WTC11 (cell line): ENCODE measurements around the gene AMBRA1. TPM values are rescaled to one million over a fixed set of nuclear protein-coding genes. Genes with fewer than 3 reads are reported as not detected.

Experiments used
- ATAC-seq: fragments of 200-7000 bp; cut with Tn5 transposase; 2 replicates; pipeline ENCODE4 v1.10.0; 2021; ENCODE audit warnings: mild to moderate bottlenecking, moderate library complexity
- CTCF ChIA-PET: fragments of 300-600 bp; sonication (Branson Sonifier 250); formaldehyde crosslinking; loops from one replicate; lab custom pipeline; 2021; ENCODE audit warnings: antibody characterized with exemption; lab: Charles Lee
- POLR2A ChIA-PET: fragments of 350-600 bp; sonication (Branson Sonifier 250); formaldehyde crosslinking; loops from one replicate; lab custom pipeline; 2021; ENCODE audit warnings: antibody characterized with exemption; lab: Charles Lee
- DNase-seq: peaks from one replicate; pipeline ENCODE4 v3.0.0; 2021; ENCODE audit warnings: low spot score
- H3K27ac Mint-ChIP-seq: 2 replicates; pipeline ENCODE4 v1.8.0; 2021; ENCODE audit warnings: mixed read lengths
- H3K27me3 Mint-ChIP-seq: 2 replicates; pipeline ENCODE4 v1.8.0; 2021; ENCODE audit warnings: low read depth, mild to moderate bottlenecking, moderate library complexity, mixed read lengths
- H3K36me3 Mint-ChIP-seq: 2 replicates; pipeline ENCODE4 v1.8.0; 2021; ENCODE audit warnings: mixed read lengths
- H3K4me1 Mint-ChIP-seq: 2 replicates; pipeline ENCODE4 v1.8.0; 2022; ENCODE audit warnings: mixed read lengths
- H3K4me3 Mint-ChIP-seq: 2 replicates; pipeline ENCODE4 v1.8.0; 2021; ENCODE audit warnings: mild to moderate bottlenecking, moderate library complexity, mixed read lengths
- H3K9me3 Mint-ChIP-seq: 2 replicates; pipeline ENCODE4 v1.8.0; 2021; ENCODE audit warnings: mixed read lengths
- ELF4 ChIP-seq: sonication (generic); formaldehyde crosslinking; IDR thresholded peaks from 2 replicates; pipeline ENCODE4 v1.8.1; 2022; ENCODE audit warnings: low read depth, mild to moderate bottlenecking, moderate library complexity, missing genetic modification reagents
- FOXK1 ChIP-seq: sonication (generic); formaldehyde crosslinking; IDR thresholded peaks from 2 replicates; pipeline ENCODE4 v1.8.0; 2022; ENCODE audit warnings: mild to moderate bottlenecking, moderate library complexity, missing genetic modification reagents
- JUN ChIP-seq: sonication (generic); formaldehyde crosslinking; IDR thresholded peaks from 2 replicates; pipeline ENCODE4 v1.8.0; 2023; ENCODE audit warnings: mild to moderate bottlenecking, missing genetic modification reagents
- RELA ChIP-seq: sonication (generic); formaldehyde crosslinking; IDR thresholded peaks from 2 replicates; pipeline ENCODE4 v1.8.1; 2022; ENCODE audit warnings: missing genetic modification reagents, mild to moderate bottlenecking, borderline replicate concordance
- ZNF219 ChIP-seq: sonication (generic); formaldehyde crosslinking; IDR thresholded peaks from 2 replicates; pipeline ENCODE4 v1.8.0; 2023; ENCODE audit warnings: missing genetic modification reagents, mild to moderate bottlenecking, borderline replicate concordance
- total RNA-seq: library from RNA; stranded (reverse); gene quantifications from 3 replicates; pipeline ENCODE4 v1.2.3, GENCODE V29; 2021
- TF ChIP-seq, protein P1 (sequence below): fragments of 250-450 bp; sonication (Bioruptor Pico); IDR thresholded peaks from 2 replicates; pipeline ENCODE4 v1.8.0; 2021; ENCODE audit warnings: mild to moderate bottlenecking
- TF ChIP-seq, protein P2 (sequence below): sonication (generic); formaldehyde crosslinking; IDR thresholded peaks from 2 replicates; pipeline ENCODE4 v1.8.0; 2022; ENCODE audit warnings: mild to moderate bottlenecking, missing genetic modification reagents
- TF ChIP-seq, protein P3 (sequence below): sonication (generic); formaldehyde crosslinking; IDR thresholded peaks from 2 replicates; pipeline ENCODE4 v1.8.1; 2022; ENCODE audit warnings: mild to moderate bottlenecking, moderate library complexity, missing genetic modification reagents
- TF ChIP-seq, protein P4 (sequence below): fragments of 250-450 bp; sonication (Bioruptor Pico); IDR thresholded peaks from 2 replicates; pipeline ENCODE4 v1.9.0; 2021; ENCODE audit warnings: mild to moderate bottlenecking
- TF ChIP-seq, protein P5 (sequence below): sonication (generic); formaldehyde crosslinking; IDR thresholded peaks from 2 replicates; pipeline ENCODE4 v1.8.0; 2023; ENCODE audit warnings: missing genetic modification reagents
- TF ChIP-seq, protein P6 (sequence below): sonication (generic); formaldehyde crosslinking; IDR thresholded peaks from 2 replicates; pipeline ENCODE4 v1.8.1; 2023; ENCODE audit warnings: mild to moderate bottlenecking, moderate library complexity, missing genetic modification reagents
- TF ChIP-seq, protein P7 (sequence below): fragments of 250-450 bp; sonication (Bioruptor Pico); IDR thresholded peaks from 2 replicates; pipeline ENCODE4 v1.9.0; 2021; ENCODE audit warnings: mild to moderate bottlenecking, borderline replicate concordance
- TF ChIP-seq, protein P8 (sequence below): fragments of 200-600 bp; IDR thresholded peaks from 2 replicates; pipeline ENCODE4 v1.8.0; 2022; ENCODE audit warnings: antibody characterized with exemption
- TF ChIP-seq, protein P9 (sequence below): sonication (generic); formaldehyde crosslinking; IDR thresholded peaks from 2 replicates; pipeline ENCODE4 v1.8.1; 2022; ENCODE audit warnings: mild to moderate bottlenecking, missing genetic modification reagents, moderate library complexity, borderline replicate concordance
- TF ChIP-seq, protein P10 (sequence below): sonication (generic); formaldehyde crosslinking; conservative IDR thresholded peaks from 2 replicates; pipeline ENCODE4 v1.8.1; 2023; ENCODE audit warnings: mild to moderate bottlenecking, low read depth, missing genetic modification reagents, moderate library complexity

Gene AMBRA1
- total RNA-seq, 1 experiment from 2014 or later = 35.0 TPM

DNA sequence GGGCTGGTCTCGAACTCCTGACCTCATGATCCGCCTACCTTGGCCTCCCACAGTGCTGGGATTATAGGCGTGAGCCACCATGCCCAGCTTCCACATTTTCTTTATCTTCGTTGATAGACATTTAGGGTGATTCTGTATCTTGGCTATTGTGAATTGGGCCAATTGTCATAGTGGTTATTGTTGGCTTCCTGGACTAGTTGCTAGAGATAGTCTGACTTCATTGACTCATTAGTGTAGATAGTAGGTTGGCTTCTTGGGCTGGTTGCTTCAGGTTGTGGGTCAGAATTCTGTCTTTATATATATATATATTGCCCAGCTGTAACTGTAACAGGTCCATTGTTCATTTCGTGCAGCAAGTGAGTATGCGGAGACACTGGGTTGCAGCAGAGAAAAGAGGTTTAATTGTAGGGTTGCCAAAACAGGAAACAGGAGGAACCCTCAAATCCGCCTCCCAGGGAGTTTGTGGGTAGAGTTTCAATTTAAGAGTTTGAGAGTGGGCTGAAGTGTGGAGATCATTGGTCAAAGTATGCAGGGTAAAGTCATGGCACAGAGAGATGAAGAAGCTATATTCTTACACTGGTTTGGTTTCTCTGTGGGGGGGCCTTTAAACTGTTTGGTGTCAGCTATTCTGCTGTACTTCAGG, 45.5 kb upstream of the AMBRA1 start (continued):
- TF ChIP-seq, protein P1, sequence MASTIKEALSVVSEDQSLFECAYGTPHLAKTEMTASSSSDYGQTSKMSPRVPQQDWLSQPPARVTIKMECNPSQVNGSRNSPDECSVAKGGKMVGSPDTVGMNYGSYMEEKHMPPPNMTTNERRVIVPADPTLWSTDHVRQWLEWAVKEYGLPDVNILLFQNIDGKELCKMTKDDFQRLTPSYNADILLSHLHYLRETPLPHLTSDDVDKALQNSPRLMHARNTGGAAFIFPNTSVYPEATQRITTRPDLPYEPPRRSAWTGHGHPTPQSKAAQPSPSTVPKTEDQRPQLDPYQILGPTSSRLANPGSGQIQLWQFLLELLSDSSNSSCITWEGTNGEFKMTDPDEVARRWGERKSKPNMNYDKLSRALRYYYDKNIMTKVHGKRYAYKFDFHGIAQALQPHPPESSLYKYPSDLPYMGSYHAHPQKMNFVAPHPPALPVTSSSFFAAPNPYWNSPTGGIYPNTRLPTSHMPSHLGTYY (CRISPR knock-in tag) = no peak
- no peak for TF ChIP-seq FOXK1 (CRISPR knock-in tag)
- TF ChIP-seq, protein P2, sequence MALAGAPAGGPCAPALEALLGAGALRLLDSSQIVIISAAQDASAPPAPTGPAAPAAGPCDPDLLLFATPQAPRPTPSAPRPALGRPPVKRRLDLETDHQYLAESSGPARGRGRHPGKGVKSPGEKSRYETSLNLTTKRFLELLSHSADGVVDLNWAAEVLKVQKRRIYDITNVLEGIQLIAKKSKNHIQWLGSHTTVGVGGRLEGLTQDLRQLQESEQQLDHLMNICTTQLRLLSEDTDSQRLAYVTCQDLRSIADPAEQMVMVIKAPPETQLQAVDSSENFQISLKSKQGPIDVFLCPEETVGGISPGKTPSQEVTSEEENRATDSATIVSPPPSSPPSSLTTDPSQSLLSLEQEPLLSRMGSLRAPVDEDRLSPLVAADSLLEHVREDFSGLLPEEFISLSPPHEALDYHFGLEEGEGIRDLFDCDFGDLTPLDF (CRISPR knock-in tag) = no peak
- TF ChIP-seq, protein P3, sequence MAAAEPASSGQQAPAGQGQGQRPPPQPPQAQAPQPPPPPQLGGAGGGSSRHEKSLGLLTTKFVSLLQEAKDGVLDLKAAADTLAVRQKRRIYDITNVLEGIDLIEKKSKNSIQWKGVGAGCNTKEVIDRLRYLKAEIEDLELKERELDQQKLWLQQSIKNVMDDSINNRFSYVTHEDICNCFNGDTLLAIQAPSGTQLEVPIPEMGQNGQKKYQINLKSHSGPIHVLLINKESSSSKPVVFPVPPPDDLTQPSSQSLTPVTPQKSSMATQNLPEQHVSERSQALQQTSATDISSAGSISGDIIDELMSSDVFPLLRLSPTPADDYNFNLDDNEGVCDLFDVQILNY = no peak

DNA sequence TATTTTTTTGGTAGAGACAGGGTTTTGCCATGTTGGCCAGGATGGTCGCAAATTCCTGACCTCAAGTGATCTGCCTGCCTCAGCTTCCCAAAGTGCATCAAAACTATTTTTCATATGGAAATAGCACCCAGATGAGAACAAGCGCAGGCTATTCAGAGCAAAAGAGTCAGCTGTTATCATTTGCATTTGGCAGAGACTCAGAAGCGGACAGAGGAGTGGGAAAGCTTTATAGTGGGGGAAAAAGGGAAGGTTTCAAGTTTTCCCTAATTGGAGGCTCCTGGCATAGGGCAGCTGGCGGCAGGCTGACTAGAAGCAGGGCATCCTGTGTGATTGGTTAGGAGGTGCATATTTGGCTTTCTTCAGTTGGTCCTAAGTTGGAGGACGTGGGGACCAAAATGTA, 43.7 kb upstream of the AMBRA1 start:
- Mint-ChIP-seq H3K4me1 (no peaks in the 10 kb centered on the region), H3K27me3 (no peaks in the 10 kb centered on the region), H3K27ac (no peak overlapping the region), H3K36me3 (peaks cover 18% of the 10 kb centered on the region), H3K4me3 (no peak overlapping the region), H3K9me3 (peaks cover 7% of the 10 kb centered on the region)
- ChIA-PET CTCF (no interaction called here), POLR2A (no interaction called here)
- DNase-seq (no peak), ATAC-seq (no peak)
- TF ChIP-seq, protein P4, sequence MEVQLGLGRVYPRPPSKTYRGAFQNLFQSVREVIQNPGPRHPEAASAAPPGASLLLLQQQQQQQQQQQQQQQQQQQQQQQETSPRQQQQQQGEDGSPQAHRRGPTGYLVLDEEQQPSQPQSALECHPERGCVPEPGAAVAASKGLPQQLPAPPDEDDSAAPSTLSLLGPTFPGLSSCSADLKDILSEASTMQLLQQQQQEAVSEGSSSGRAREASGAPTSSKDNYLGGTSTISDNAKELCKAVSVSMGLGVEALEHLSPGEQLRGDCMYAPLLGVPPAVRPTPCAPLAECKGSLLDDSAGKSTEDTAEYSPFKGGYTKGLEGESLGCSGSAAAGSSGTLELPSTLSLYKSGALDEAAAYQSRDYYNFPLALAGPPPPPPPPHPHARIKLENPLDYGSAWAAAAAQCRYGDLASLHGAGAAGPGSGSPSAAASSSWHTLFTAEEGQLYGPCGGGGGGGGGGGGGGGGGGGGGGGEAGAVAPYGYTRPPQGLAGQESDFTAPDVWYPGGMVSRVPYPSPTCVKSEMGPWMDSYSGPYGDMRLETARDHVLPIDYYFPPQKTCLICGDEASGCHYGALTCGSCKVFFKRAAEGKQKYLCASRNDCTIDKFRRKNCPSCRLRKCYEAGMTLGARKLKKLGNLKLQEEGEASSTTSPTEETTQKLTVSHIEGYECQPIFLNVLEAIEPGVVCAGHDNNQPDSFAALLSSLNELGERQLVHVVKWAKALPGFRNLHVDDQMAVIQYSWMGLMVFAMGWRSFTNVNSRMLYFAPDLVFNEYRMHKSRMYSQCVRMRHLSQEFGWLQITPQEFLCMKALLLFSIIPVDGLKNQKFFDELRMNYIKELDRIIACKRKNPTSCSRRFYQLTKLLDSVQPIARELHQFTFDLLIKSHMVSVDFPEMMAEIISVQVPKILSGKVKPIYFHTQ (CRISPR knock-in tag) = no peak
- no peak for TF ChIP-seq ZNF219 (CRISPR knock-in tag)
- TF ChIP-seq, protein P5, sequence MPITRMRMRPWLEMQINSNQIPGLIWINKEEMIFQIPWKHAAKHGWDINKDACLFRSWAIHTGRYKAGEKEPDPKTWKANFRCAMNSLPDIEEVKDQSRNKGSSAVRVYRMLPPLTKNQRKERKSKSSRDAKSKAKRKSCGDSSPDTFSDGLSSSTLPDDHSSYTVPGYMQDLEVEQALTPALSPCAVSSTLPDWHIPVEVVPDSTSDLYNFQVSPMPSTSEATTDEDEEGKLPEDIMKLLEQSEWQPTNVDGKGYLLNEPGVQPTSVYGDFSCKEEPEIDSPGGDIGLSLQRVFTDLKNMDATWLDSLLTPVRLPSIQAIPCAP (CRISPR knock-in tag) = no peak
- TF ChIP-seq, protein P6, sequence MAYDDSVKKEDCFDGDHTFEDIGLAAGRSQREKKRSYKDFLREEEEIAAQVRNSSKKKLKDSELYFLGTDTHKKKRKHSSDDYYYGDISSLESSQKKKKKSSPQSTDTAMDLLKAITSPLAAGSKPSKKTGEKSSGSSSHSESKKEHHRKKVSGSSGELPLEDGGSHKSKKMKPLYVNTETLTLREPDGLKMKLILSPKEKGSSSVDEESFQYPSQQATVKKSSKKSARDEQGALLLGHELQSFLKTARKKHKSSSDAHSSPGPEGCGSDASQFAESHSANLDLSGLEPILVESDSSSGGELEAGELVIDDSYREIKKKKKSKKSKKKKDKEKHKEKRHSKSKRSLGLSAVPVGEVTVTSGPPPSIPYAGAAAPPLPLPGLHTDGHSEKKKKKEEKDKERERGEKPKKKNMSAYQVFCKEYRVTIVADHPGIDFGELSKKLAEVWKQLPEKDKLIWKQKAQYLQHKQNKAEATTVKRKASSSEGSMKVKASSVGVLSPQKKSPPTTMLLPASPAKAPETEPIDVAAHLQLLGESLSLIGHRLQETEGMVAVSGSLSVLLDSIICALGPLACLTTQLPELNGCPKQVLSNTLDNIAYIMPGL (CRISPR knock-in tag) = no peak
- no peak for TF ChIP-seq JUN (CRISPR knock-in tag)
- TF ChIP-seq, protein P7, sequence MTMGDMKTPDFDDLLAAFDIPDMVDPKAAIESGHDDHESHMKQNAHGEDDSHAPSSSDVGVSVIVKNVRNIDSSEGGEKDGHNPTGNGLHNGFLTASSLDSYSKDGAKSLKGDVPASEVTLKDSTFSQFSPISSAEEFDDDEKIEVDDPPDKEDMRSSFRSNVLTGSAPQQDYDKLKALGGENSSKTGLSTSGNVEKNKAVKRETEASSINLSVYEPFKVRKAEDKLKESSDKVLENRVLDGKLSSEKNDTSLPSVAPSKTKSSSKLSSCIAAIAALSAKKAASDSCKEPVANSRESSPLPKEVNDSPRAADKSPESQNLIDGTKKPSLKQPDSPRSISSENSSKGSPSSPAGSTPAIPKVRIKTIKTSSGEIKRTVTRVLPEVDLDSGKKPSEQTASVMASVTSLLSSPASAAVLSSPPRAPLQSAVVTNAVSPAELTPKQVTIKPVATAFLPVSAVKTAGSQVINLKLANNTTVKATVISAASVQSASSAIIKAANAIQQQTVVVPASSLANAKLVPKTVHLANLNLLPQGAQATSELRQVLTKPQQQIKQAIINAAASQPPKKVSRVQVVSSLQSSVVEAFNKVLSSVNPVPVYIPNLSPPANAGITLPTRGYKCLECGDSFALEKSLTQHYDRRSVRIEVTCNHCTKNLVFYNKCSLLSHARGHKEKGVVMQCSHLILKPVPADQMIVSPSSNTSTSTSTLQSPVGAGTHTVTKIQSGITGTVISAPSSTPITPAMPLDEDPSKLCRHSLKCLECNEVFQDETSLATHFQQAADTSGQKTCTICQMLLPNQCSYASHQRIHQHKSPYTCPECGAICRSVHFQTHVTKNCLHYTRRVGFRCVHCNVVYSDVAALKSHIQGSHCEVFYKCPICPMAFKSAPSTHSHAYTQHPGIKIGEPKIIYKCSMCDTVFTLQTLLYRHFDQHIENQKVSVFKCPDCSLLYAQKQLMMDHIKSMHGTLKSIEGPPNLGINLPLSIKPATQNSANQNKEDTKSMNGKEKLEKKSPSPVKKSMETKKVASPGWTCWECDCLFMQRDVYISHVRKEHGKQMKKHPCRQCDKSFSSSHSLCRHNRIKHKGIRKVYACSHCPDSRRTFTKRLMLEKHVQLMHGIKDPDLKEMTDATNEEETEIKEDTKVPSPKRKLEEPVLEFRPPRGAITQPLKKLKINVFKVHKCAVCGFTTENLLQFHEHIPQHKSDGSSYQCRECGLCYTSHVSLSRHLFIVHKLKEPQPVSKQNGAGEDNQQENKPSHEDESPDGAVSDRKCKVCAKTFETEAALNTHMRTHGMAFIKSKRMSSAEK = no peak
- TF ChIP-seq RELA (CRISPR knock-in tag) = no peak
- TF ChIP-seq ELF4 (CRISPR knock-in tag) = no peak
- TF ChIP-seq, protein P8, sequence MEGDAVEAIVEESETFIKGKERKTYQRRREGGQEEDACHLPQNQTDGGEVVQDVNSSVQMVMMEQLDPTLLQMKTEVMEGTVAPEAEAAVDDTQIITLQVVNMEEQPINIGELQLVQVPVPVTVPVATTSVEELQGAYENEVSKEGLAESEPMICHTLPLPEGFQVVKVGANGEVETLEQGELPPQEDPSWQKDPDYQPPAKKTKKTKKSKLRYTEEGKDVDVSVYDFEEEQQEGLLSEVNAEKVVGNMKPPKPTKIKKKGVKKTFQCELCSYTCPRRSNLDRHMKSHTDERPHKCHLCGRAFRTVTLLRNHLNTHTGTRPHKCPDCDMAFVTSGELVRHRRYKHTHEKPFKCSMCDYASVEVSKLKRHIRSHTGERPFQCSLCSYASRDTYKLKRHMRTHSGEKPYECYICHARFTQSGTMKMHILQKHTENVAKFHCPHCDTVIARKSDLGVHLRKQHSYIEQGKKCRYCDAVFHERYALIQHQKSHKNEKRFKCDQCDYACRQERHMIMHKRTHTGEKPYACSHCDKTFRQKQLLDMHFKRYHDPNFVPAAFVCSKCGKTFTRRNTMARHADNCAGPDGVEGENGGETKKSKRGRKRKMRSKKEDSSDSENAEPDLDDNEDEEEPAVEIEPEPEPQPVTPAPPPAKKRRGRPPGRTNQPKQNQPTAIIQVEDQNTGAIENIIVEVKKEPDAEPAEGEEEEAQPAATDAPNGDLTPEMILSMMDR = no peak
- TF ChIP-seq, protein P9, sequence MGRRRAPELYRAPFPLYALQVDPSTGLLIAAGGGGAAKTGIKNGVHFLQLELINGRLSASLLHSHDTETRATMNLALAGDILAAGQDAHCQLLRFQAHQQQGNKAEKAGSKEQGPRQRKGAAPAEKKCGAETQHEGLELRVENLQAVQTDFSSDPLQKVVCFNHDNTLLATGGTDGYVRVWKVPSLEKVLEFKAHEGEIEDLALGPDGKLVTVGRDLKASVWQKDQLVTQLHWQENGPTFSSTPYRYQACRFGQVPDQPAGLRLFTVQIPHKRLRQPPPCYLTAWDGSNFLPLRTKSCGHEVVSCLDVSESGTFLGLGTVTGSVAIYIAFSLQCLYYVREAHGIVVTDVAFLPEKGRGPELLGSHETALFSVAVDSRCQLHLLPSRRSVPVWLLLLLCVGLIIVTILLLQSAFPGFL = no peak
- TF ChIP-seq, protein P10, sequence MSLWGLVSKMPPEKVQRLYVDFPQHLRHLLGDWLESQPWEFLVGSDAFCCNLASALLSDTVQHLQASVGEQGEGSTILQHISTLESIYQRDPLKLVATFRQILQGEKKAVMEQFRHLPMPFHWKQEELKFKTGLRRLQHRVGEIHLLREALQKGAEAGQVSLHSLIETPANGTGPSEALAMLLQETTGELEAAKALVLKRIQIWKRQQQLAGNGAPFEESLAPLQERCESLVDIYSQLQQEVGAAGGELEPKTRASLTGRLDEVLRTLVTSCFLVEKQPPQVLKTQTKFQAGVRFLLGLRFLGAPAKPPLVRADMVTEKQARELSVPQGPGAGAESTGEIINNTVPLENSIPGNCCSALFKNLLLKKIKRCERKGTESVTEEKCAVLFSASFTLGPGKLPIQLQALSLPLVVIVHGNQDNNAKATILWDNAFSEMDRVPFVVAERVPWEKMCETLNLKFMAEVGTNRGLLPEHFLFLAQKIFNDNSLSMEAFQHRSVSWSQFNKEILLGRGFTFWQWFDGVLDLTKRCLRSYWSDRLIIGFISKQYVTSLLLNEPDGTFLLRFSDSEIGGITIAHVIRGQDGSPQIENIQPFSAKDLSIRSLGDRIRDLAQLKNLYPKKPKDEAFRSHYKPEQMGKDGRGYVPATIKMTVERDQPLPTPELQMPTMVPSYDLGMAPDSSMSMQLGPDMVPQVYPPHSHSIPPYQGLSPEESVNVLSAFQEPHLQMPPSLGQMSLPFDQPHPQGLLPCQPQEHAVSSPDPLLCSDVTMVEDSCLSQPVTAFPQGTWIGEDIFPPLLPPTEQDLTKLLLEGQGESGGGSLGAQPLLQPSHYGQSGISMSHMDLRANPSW (CRISPR knock-in tag) = no peak
